A673 (cell line): ENCODE measurements around the gene SLC6A18.

Experiments
- CTCF ChIP-seq: fragments of 300-800, 200-600 bp; sonication (generic); conservative IDR thresholded peaks from 2 replicates; pipeline ENCODE4 v1.5.1; 2017; ENCODE audit warnings: low read depth, mild to moderate bottlenecking, antibody characterized with exemption, low read length, moderate library complexity, mixed read lengths
- EZH2 ChIP-seq: fragments of 200-600 bp; sonication (generic); IDR thresholded peaks from 2 replicates; pipeline ENCODE4 v1.6.1; 2017; ENCODE audit warnings: borderline replicate concordance, low read depth, mild to moderate bottlenecking, mixed read lengths, antibody characterized with exemption, low read length; ENCODE audit not compliant: poor library complexity, severe bottlenecking

- TF ChIP-seq CTCF: no peak
- no peak for TF ChIP-seq EZH2
Observed at GRCh38 chr5:1255081-1255561, 29.9 kb downstream of the SLC6A18 start.
